Measurements from ENCODE around the gene KRTAP15-1.

Gene KRTAP15-1

GRCh38 chr21:30443226-30443625 is 3.2 kb downstream of the KRTAP15-1 start:
- no peaks in the 10 kb centered on the region for H3K4me1 ChIP-seq (ENCODE audit: control insufficient read depth in 1 of 2, insufficient read depth in 1 of 2, low read depth in 1 of 2, low read length in 1 of 2)
- H3K36me3 ChIP-seq: no peaks in the 10 kb centered on the region
- H3K9me3 ChIP-seq: no peaks in the 10 kb centered on the region
- no peak overlapping the region for H3K4me3 ChIP-seq (ENCODE audit: low read depth in 1 of 2, low read length in 1 of 2)
- TF ChIP-seq, protein P1, sequence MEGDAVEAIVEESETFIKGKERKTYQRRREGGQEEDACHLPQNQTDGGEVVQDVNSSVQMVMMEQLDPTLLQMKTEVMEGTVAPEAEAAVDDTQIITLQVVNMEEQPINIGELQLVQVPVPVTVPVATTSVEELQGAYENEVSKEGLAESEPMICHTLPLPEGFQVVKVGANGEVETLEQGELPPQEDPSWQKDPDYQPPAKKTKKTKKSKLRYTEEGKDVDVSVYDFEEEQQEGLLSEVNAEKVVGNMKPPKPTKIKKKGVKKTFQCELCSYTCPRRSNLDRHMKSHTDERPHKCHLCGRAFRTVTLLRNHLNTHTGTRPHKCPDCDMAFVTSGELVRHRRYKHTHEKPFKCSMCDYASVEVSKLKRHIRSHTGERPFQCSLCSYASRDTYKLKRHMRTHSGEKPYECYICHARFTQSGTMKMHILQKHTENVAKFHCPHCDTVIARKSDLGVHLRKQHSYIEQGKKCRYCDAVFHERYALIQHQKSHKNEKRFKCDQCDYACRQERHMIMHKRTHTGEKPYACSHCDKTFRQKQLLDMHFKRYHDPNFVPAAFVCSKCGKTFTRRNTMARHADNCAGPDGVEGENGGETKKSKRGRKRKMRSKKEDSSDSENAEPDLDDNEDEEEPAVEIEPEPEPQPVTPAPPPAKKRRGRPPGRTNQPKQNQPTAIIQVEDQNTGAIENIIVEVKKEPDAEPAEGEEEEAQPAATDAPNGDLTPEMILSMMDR (IDR thresholded peaks at IDR 0.05): no peak
- H3K27ac ChIP-seq: no peak overlapping the region
- no peaks in the 10 kb centered on the region for H3K27me3 ChIP-seq

GRCh38 chr21:30444204-30444603 is 4.1 kb downstream of the KRTAP15-1 start:
- Histone ChIP-seq H3K36me3 (no peaks in the 10 kb centered on the region), H3K9me3 (no peaks in the 10 kb centered on the region), H3K27ac (no peak overlapping the region), H3K27me3 (no peaks in the 10 kb centered on the region), H3K4me3 (ENCODE audit: low read depth in 1 of 2, low read length in 1 of 2) (no peak overlapping the region), H3K4me1 (ENCODE audit: control insufficient read depth in 1 of 2, insufficient read depth in 1 of 2, low read depth in 1 of 2, low read length in 1 of 2) (no peaks in the 10 kb centered on the region)
- TF ChIP-seq, protein P1 (IDR thresholded peaks at IDR 0.05): no peak

DNA sequence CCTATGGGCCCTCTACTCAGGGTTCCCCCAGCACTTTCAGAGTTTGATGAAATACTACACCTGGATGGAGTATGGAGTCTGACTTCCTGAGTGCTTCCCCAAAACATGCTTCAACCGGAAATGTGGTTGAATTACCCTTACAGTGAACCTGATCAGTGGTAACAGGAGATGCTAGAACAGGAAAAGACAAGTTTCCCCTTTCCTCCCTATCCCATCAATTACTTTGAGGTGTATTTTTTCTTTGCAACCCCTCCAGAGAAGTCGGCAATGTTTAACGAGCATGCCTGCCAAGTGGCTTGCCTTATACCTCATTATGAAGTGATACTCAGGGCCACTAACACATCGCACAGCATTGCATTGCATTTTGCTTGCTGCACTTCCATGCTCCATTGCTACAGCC is 7.0 kb downstream of the KRTAP15-1 start:
- Histone ChIP-seq H3K4me3 (ENCODE audit: low read depth in 1 of 2, low read length in 1 of 2) (no peak overlapping the region), H3K9me3 (no peaks in the 10 kb centered on the region), H3K36me3 (no peaks in the 10 kb centered on the region), H3K27ac (no peak overlapping the region), H3K27me3 (no peaks in the 10 kb centered on the region), H3K4me1 (ENCODE audit: control insufficient read depth in 1 of 2, insufficient read depth in 1 of 2, low read depth in 1 of 2, low read length in 1 of 2) (no peaks in the 10 kb centered on the region)
- TF ChIP-seq, protein P1 (IDR thresholded peaks at IDR 0.05): no peak

GRCh38 chr21:30448514-30448913 is 8.4 kb downstream of the KRTAP15-1 start:
- Histone ChIP-seq H3K9me3 (no peaks in the 10 kb centered on the region), H3K4me1 (ENCODE audit: control insufficient read depth in 1 of 2, insufficient read depth in 1 of 2, low read depth in 1 of 2, low read length in 1 of 2) (no peaks in the 10 kb centered on the region), H3K27me3 (no peaks in the 10 kb centered on the region), H3K4me3 (ENCODE audit: low read depth in 1 of 2, low read length in 1 of 2) (no peak overlapping the region), H3K36me3 (no peaks in the 10 kb centered on the region), H3K27ac (no peak overlapping the region)
- TF ChIP-seq, protein P1 (IDR thresholded peaks at IDR 0.05): no peak

DNA sequence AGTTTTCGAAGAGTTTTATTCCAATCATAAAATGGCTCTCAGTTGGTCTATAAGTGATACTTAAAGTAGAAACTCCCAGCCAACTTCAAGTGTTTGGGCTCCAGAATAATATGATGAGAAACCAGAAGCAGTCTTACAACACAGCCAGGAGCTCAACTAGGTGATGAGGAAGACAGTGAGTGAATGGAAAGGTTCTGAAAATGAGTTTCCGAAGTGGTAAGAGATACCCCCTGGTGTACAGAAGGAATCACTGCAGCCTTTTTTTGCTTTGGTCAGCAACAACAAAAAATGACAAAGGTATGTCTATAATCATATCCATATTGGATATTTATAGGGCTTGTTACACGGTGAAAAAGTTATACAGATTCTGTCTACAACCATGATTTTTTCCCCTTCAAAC is 23.6 kb downstream of the KRTAP15-1 start:
- no peaks in the 10 kb centered on the region for H3K27me3 ChIP-seq
- no peaks in the 10 kb centered on the region for H3K4me1 ChIP-seq (ENCODE audit: control insufficient read depth in 1 of 2, insufficient read depth in 1 of 2, low read depth in 1 of 2, low read length in 1 of 2)
- TF ChIP-seq, protein P1 (IDR thresholded peaks at IDR 0.05): no peak
- no peak overlapping the region for H3K4me3 ChIP-seq (ENCODE audit: low read depth in 1 of 2, low read length in 1 of 2)
- no peak overlapping the region for H3K27ac ChIP-seq
- H3K36me3 ChIP-seq: no peaks in the 10 kb centered on the region
- no peaks in the 10 kb centered on the region for H3K9me3 ChIP-seq

Measured in neutrophil (primary cell).